Measurements from ENCODE around the gene STARD13. TPM values are rescaled to one million over a fixed set of nuclear protein-coding genes. Genes with fewer than 3 reads are reported as not detected.

The STARD13 gene
- total and polyA plus RNA-seq, 4 donors = 2.7 to 15.3 (median 5.7) TPM

DNA sequence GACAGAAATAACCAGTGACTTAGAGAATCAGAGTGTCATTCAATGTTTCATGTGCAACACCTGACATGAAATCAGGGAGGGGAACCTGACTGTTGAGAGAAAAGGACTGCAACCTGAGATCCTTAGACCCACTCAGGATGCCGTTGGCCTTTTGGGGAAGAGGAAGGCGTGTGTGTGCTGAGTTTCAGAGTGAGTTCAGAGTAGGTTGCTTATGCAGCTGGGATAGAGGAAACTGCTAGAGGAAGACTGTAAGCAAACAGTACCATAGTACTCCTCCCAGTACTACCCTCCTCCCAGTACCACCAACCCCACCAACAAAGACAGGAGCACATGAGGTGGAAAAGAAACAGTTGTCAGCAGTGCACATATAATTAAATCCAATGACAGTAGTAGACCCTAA, 205.6 kb downstream of the STARD13 start:
- no peak for DNase-seq (ENCODE audit: low spot score)
- WGBS = 70% methylated on average over 2 of the region's 2 CpGs
- H3K4me1 ChIP-seq (ENCODE audit: control insufficient read depth in 4 of 4, insufficient read depth in 4 of 4, low read length in 3 of 4) = no peaks in the 10 kb centered on the region

DNA sequence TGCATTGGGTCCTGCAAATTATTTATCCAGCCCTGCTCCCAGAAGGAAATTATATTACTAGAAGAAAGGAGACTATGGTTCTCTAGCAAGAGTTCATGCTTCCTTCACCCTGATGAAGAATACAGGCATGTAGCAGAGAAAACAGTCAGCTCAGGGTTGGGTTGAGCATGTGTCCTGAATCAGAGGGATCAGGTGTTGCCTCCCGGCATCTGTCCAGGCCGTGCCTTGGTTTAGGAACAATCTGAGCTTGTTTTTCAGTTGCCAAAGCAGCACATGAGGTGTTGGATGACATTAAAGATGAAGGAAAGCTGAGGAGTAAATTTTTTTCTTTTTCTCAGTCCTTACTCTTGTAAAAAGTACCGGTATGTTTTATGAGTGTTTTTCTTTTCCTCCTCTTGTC, 207.3 kb downstream of the STARD13 start:
- no peak for DNase-seq (ENCODE audit: low spot score)
- H3K4me1 ChIP-seq (ENCODE audit: control insufficient read depth in 4 of 4, insufficient read depth in 4 of 4, low read length in 3 of 4) = no peaks in the 10 kb centered on the region
- H3K27ac ChIP-seq (ENCODE audit: low read depth in 1 of 2, low read length in 2 of 2) = no peak overlapping the region
- no peak overlapping the region for H3K4me3 ChIP-seq (ENCODE audit: low read depth in 1 of 3, low read length in 3 of 3)
- H3K9ac ChIP-seq (ENCODE audit: low read depth in 1 of 2, low read length in 2 of 2) = no peak overlapping the region
- no peaks in the 10 kb centered on the region for H3K9me3 ChIP-seq (ENCODE audit: control insufficient read depth in 4 of 4, low read length in 3 of 4)
- no peak for TF ChIP-seq YY1 (IDR thresholded peaks at IDR 0.05)
- TF ChIP-seq, protein P1, sequence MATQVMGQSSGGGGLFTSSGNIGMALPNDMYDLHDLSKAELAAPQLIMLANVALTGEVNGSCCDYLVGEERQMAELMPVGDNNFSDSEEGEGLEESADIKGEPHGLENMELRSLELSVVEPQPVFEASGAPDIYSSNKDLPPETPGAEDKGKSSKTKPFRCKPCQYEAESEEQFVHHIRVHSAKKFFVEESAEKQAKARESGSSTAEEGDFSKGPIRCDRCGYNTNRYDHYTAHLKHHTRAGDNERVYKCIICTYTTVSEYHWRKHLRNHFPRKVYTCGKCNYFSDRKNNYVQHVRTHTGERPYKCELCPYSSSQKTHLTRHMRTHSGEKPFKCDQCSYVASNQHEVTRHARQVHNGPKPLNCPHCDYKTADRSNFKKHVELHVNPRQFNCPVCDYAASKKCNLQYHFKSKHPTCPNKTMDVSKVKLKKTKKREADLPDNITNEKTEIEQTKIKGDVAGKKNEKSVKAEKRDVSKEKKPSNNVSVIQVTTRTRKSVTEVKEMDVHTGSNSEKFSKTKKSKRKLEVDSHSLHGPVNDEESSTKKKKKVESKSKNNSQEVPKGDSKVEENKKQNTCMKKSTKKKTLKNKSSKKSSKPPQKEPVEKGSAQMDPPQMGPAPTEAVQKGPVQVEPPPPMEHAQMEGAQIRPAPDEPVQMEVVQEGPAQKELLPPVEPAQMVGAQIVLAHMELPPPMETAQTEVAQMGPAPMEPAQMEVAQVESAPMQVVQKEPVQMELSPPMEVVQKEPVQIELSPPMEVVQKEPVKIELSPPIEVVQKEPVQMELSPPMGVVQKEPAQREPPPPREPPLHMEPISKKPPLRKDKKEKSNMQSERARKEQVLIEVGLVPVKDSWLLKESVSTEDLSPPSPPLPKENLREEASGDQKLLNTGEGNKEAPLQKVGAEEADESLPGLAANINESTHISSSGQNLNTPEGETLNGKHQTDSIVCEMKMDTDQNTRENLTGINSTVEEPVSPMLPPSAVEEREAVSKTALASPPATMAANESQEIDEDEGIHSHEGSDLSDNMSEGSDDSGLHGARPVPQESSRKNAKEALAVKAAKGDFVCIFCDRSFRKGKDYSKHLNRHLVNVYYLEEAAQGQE (IDR thresholded peaks at IDR 0.05) = no peak
- no peak for TF ChIP-seq GABPA (IDR thresholded peaks at IDR 0.05 in 1 of 2, conservative IDR thresholded peaks at IDR 0.05 in 1 of 2)
- no peak for TF ChIP-seq FOXA2 (IDR thresholded peaks at IDR 0.05)
- TF ChIP-seq, protein P2, sequence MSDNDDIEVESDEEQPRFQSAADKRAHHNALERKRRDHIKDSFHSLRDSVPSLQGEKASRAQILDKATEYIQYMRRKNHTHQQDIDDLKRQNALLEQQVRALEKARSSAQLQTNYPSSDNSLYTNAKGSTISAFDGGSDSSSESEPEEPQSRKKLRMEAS (IDR thresholded peaks at IDR 0.05) = no peak
- no peak for TF ChIP-seq TAF1 (conservative IDR thresholded peaks at IDR 0.05)
- TF ChIP-seq SP1 (IDR thresholded peaks at IDR 0.05) = no peak
- TF ChIP-seq, protein P3, sequence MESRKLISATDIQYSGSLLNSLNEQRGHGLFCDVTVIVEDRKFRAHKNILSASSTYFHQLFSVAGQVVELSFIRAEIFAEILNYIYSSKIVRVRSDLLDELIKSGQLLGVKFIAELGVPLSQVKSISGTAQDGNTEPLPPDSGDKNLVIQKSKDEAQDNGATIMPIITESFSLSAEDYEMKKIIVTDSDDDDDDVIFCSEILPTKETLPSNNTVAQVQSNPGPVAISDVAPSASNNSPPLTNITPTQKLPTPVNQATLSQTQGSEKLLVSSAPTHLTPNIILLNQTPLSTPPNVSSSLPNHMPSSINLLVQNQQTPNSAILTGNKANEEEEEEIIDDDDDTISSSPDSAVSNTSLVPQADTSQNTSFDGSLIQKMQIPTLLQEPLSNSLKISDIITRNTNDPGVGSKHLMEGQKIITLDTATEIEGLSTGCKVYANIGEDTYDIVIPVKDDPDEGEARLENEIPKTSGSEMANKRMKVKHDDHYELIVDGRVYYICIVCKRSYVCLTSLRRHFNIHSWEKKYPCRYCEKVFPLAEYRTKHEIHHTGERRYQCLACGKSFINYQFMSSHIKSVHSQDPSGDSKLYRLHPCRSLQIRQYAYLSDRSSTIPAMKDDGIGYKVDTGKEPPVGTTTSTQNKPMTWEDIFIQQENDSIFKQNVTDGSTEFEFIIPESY (IDR thresholded peaks at IDR 0.05) = no peak
- TF ChIP-seq FOXA1 (IDR thresholded peaks at IDR 0.05) = no peak
- no peaks in the 10 kb centered on the region for H3K27me3 ChIP-seq (ENCODE audit: control insufficient read depth in 4 of 4, insufficient read depth in 4 of 4, low read length in 3 of 4)
- 93% methylated on average over 3 of the region's 3 CpGs for WGBS
- no peaks in the 10 kb centered on the region for H3K36me3 ChIP-seq (ENCODE audit: control insufficient read depth in 4 of 4, insufficient read depth in 3 of 4, low read depth in 1 of 4, low read length in 3 of 4)

More for the DNA sequence above, 205.6 kb downstream of the STARD13 start:
- Histone ChIP-seq H3K27me3 (ENCODE audit: control insufficient read depth in 4 of 4, insufficient read depth in 4 of 4, low read length in 3 of 4) (no peaks in the 10 kb centered on the region), H3K4me3 (ENCODE audit: low read depth in 1 of 3, low read length in 3 of 3) (no peak overlapping the region), H3K9ac (ENCODE audit: low read depth in 1 of 2, low read length in 2 of 2) (no peak overlapping the region), H3K36me3 (ENCODE audit: control insufficient read depth in 4 of 4, insufficient read depth in 3 of 4, low read depth in 1 of 4, low read length in 3 of 4) (no peaks in the 10 kb centered on the region), H3K9me3 (ENCODE audit: control insufficient read depth in 4 of 4, low read length in 3 of 4) (no peaks in the 10 kb centered on the region), H3K27ac (ENCODE audit: low read depth in 1 of 2, low read length in 2 of 2) (no peak overlapping the region)
- TF ChIP-seq HNF4A (conservative IDR thresholded peaks at IDR 0.05) (no peak), RAD21 (IDR thresholded peaks at IDR 0.05) (no peak), JUND (IDR thresholded peaks at IDR 0.05) (no peak), YY1 (IDR thresholded peaks at IDR 0.05) (no peak), GABPA (IDR thresholded peaks at IDR 0.05 in 1 of 2, conservative IDR thresholded peaks at IDR 0.05 in 1 of 2) (no peak), NR2F2 (IDR thresholded peaks at IDR 0.05) (no peak)
- TF ChIP-seq, protein P4, sequence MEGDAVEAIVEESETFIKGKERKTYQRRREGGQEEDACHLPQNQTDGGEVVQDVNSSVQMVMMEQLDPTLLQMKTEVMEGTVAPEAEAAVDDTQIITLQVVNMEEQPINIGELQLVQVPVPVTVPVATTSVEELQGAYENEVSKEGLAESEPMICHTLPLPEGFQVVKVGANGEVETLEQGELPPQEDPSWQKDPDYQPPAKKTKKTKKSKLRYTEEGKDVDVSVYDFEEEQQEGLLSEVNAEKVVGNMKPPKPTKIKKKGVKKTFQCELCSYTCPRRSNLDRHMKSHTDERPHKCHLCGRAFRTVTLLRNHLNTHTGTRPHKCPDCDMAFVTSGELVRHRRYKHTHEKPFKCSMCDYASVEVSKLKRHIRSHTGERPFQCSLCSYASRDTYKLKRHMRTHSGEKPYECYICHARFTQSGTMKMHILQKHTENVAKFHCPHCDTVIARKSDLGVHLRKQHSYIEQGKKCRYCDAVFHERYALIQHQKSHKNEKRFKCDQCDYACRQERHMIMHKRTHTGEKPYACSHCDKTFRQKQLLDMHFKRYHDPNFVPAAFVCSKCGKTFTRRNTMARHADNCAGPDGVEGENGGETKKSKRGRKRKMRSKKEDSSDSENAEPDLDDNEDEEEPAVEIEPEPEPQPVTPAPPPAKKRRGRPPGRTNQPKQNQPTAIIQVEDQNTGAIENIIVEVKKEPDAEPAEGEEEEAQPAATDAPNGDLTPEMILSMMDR (IDR thresholded peaks at IDR 0.05; ENCODE audit: low read depth, low read length, missing input control) = no peak
- TF ChIP-seq, protein P5, sequence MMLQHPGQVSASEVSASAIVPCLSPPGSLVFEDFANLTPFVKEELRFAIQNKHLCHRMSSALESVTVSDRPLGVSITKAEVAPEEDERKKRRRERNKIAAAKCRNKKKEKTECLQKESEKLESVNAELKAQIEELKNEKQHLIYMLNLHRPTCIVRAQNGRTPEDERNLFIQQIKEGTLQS (IDR thresholded peaks at IDR 0.05) = no peak
- TF ChIP-seq, protein P3 (IDR thresholded peaks at IDR 0.05) = no peak

All from liver (tissue), 9 donors.